HG03025 (cell line): ENCODE results near the gene EVX1.

Experiments
- ATAC-seq: cut with Tn5 transposase; IDR thresholded peaks from one replicate; pipeline ENCODE4 v1.9.1; 2021; ENCODE audit warnings: mild to moderate bottlenecking, moderate library complexity; ENCODE audit not compliant: unreplicated experiment, low FRiP score

EVX1 gene

GRCh38 chr7:27242555-27243339 is at the start of gene EVX1:
TSS of gene EVX1 (plus strand) at chr7:27242802. CDS start at chr7:27243031, 229 bp downstream.
- ATAC-seq, result no peak

GRCh38 chr7:27193335-27194001 is 49.1 kb upstream of the EVX1 start:
- ATAC-seq, result no peak

GRCh38 chr7:27194002-27194352 is 48.6 kb upstream of the EVX1 start:
- no peak for ATAC-seq

- ATAC-seq, result no peak
Measured at GRCh38 chr7:27194686-27195379, 47.8 kb upstream of the EVX1 start.

- ATAC-seq, result no peak
Measured at GRCh38 chr7:27196287-27196767, 46.3 kb upstream of the EVX1 start.

- no peak for ATAC-seq
Measured at GRCh38 chr7:27197137-27198042, 45.2 kb upstream of the EVX1 start.

GRCh38 chr7:27198138-27198841 is 44.3 kb upstream of the EVX1 start:
- no peak for ATAC-seq

GRCh38 chr7:27198871-27199801 is 43.5 kb upstream of the EVX1 start:
- no peak for ATAC-seq

GRCh38 chr7:27199849-27200760 is 42.5 kb upstream of the EVX1 start, which contains the start of gene HOXA13:
TSS of gene HOXA13 (minus strand) at chr7:27200091. CDS start at chr7:27200077, 14 bp downstream.
- ATAC-seq, result no peak

- no peak for ATAC-seq
Measured at GRCh38 chr7:27200761-27201579, 41.6 kb upstream of the EVX1 start.

- ATAC-seq, result no peak
Measured at GRCh38 chr7:27201580-27202017, 41.0 kb upstream of the EVX1 start.

GRCh38 chr7:27202018-27202861 is 40.4 kb upstream of the EVX1 start:
- no peak for ATAC-seq

- no peak for ATAC-seq
Measured at GRCh38 chr7:27202862-27203134, 39.8 kb upstream of the EVX1 start.

- no peak for ATAC-seq
Measured at GRCh38 chr7:27203365-27203953, 39.1 kb upstream of the EVX1 start.

GRCh38 chr7:27203964-27204594 is 38.5 kb upstream of the EVX1 start:
- no peak for ATAC-seq
